Peyer's patch (tissue), 4 donors: Measurements from ENCODE around the gene BRD9.

Source experiments
- POLR2A ChIP-seq, 2 donors: fragments of 450-650 bp; IDR thresholded peaks; one replicate each; pipeline ENCODE4 v1.5.1; 2017; ENCODE audit warnings: antibody characterized with exemption in 2 of 2, mild to moderate bottlenecking in 2 of 2, moderate library complexity in 2 of 2
- TF ChIP-seq, protein P1 (sequence below), 6 experiments: fragments of 450-650 bp in 4 of 6; fragments of 200-600 bp in 2 of 6; sonication (generic) in 1 of 6; IDR thresholded peaks; one replicate each; pipeline ENCODE4 v1.5.1; 2017 to 2019; ENCODE audit warnings: antibody characterized with exemption in 6 of 6, mild to moderate bottlenecking in 3 of 6, moderate library complexity in 1 of 6

DNA sequence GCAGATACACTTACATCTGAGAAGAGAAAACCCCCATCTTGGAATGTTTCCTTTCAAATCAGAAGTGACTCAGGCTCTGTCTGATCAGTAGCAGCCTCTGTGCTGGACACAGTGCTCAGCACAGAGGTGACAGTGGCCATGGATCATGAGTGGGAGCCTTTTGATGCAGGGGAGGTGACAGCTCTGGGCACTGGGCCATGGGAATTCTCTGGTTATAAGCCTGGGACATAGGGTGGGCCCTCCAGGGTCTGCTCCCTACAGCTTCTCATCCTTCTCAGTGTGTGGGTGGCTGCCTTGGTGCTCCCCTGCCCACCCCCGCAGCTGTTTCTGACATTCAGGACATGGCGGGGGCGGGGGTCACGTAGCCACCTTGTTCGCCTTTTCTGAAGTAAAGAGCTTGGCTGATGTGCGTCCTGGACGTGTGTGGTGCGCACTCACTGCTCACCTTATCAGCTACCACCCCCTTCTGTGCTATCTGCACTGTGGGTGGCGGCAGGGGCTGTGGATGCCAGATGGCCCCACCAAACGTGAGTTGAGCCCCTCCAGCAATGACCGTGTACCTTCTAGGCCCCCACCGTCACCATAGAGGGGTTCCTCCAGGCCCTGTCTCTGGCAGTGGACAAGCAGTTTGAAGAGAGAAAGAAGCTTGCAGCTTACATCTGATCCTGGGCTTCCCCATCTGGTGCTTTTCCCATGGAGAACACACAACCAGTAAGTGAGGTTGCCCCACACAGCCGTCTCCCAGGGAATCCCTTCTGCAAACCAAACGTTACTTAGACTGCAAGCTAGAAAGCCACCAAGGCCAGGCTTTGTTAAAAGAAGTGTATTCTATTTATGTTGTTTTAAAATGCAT, 24.1 kb upstream of the BRD9 start:
- TF ChIP-seq, protein P1, sequence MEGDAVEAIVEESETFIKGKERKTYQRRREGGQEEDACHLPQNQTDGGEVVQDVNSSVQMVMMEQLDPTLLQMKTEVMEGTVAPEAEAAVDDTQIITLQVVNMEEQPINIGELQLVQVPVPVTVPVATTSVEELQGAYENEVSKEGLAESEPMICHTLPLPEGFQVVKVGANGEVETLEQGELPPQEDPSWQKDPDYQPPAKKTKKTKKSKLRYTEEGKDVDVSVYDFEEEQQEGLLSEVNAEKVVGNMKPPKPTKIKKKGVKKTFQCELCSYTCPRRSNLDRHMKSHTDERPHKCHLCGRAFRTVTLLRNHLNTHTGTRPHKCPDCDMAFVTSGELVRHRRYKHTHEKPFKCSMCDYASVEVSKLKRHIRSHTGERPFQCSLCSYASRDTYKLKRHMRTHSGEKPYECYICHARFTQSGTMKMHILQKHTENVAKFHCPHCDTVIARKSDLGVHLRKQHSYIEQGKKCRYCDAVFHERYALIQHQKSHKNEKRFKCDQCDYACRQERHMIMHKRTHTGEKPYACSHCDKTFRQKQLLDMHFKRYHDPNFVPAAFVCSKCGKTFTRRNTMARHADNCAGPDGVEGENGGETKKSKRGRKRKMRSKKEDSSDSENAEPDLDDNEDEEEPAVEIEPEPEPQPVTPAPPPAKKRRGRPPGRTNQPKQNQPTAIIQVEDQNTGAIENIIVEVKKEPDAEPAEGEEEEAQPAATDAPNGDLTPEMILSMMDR (IDR thresholded peaks at IDR 0.05) = no peak
- TF ChIP-seq POLR2A (IDR thresholded peaks at IDR 0.05) = no peak
